Thyroid gland (tissue), 4 donors: ENCODE measurements around the gene TYMP. TPM values are rescaled to one million over a fixed set of nuclear protein-coding genes. Genes with fewer than 3 reads are reported as not detected.

Source experiments
- DNase-seq, 2 donors: peaks; one replicate each; pipeline ENCODE4 v3.0.0-alpha.2; 2019
- H3K27ac ChIP-seq, 3 donors: fragments of 200-600 bp; sonication (generic); 1 replicate in 2 of 3; 2 replicates in 1 of 3; pipeline ENCODE4 v1.5.1; 2016 to 2019; ENCODE audit warnings: mild to moderate bottlenecking in 1 of 3, moderate library complexity in 1 of 3
- H3K27me3 ChIP-seq: fragments of 200-600 bp; sonication (generic); one replicate; pipeline ENCODE4 v1.5.1; 2019
- H3K36me3 ChIP-seq, 2 donors: fragments of 200-600 bp; sonication (generic); one replicate each; pipeline ENCODE4 v1.5.1; 2016 to 2019
- H3K4me1 ChIP-seq, 2 donors: fragments of 200-600 bp; sonication (generic); one replicate each; pipeline ENCODE4 v1.5.1; 2017 to 2019
- H3K4me3 ChIP-seq, 3 donors: fragments of 200-600 bp; sonication (generic); replicated peaks in 1 of 3; 1 replicate in 2 of 3; 2 replicates in 1 of 3; pipeline ENCODE4 v1.5.1; 2016; ENCODE audit warnings: mild to moderate bottlenecking in 1 of 3
- H3K9me3 ChIP-seq: fragments of 200-600 bp; sonication (generic); one replicate; pipeline ENCODE4 v1.5.1; 2017
- CTCF ChIP-seq, 6 experiments: fragments of 200-600 bp in 3 of 6; fragments of 450-650 bp in 3 of 6; sonication (generic) in 3 of 6; IDR thresholded peaks; one replicate each; pipeline ENCODE4 v1.5.1; 2016 to 2019; ENCODE audit warnings: antibody characterized with exemption in 6 of 6, mild to moderate bottlenecking in 2 of 6, inconsistent platforms in 1 of 6, moderate library complexity in 1 of 6
- POLR2A ChIP-seq, 2 donors: fragments of 450-650 bp; IDR thresholded peaks; one replicate each; pipeline ENCODE4 v1.6.1; 2017; ENCODE audit warnings: antibody characterized with exemption in 2 of 2, mild to moderate bottlenecking in 2 of 2, moderate library complexity in 1 of 2
- WGBS, 2 donors: methylation state at CpG; one replicate each; pipeline ENCODE4 v1.1.5; 2017; 5-methylcytosine and 5-hydroxymethylcytosine counted together
- intact Hi-C: fragments of 100-400 bp; cut with DNase I; formaldehyde crosslinking; loops from one replicate; pipeline ENCODE4 v1.15.1; 2023
- total RNA-seq, 4 donors: library from RNA; depleted of rRNA; stranded (reverse); fragments of >200 nt; gene quantifications; one replicate each; pipeline ENCODE4 v1.2.3, GENCODE V29; 2016

The TYMP gene
- total RNA-seq, 4 donors from 2014 or later = 28.0 to 61.0 (median 33.6) TPM

DNA sequence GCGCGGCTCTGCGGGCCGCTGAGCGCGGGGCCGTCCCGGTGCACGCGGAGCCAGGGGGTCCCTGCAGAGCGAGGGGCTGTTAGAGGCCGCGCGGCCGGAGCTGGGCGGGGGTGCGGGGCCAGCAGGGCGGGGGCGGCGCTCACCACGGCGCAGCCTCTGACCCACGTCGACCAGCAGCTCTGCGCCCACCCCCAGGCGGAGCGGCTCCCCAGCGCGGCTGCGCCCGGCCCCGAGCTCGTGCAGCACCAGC, 4.0 kb downstream of the TYMP start:
- intact Hi-C loops = no loop called here
- H3K4me1 ChIP-seq = peaks cover 18 to 32% of the 10 kb centered on the region in 2 donors
- peaks cover 21 to 24% of the 10 kb centered on the region in 2 donors for H3K36me3 ChIP-seq
- peak in 1 of 2 donors; percentile 16 for TF ChIP-seq POLR2A (IDR thresholded peaks at IDR 0.05)
- TF ChIP-seq CTCF (IDR thresholded peaks at IDR 0.05) = peak in 1 of 6 experiments; percentile 36
- no peaks in the 10 kb centered on the region for H3K27me3 ChIP-seq
- peak overlapping the region; percentile 19 to 83 (median 64) for H3K4me3 ChIP-seq
- no peak for DNase-seq
- peak overlapping the region; percentile 86 to 97 (median 91) for H3K27ac ChIP-seq
- H3K9me3 ChIP-seq = no peaks in the 10 kb centered on the region
- 0% methylated on average over 2 of the region's 33 CpGs; no CpG with 5 or more reads in 1 of the 2 donors for WGBS, 2 donors

DNA sequence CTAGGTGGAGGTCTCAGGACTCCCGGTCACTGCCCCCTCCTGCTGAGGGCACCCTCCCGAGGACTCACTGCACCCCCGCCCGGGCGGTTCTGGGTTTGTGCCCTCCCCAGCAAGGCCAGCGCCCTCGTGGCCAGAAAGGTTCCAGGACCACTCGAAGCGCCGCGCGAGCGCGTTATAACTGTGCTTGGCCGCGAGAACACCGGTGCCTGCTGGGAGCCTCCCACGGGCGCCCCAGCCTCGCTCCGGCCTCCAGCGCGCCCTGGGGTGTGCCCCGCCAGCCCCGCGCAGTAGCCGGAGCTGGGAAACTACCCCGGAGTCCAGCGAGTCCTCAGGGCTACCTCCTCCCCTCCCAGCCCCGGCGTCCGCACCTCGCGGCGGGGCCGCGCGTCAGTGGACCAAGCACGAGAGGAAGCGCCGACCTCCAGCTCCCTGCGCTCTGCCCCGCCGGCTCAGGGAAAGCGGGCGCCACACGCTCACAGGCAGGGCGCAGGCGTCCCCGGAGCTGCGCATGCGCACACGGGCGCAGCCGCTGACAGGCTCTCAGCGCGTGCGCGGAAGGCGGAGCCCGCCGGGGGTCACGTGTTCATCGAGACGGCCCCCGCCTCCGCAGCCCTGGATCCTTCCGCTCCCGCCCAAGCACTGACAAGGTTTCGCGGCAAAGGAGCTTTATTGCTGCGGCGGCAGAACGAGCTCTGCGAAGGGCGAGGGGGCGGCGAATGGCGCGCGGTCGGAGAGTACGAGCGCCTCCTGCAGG, 4.5 kb downstream of the TYMP start, which contains the start of gene SCO2:
SCO2 (minus strand) TSS at position 495 of the 754 bp plus-strand sequence. CDS start 1,187 bp downstream, outside the sequence.
- Histone ChIP-seq H3K27ac (peak within 1 kb of the TSS; percentile 86 to 97 (median 91)), H3K4me1 (peaks cover 14 to 28% of the 10 kb centered on the region in 2 donors), H3K27me3 (no peaks in the 10 kb centered on the region), H3K9me3 (no peaks in the 10 kb centered on the region), H3K4me3 (peak within 1 kb of the TSS; percentile 41 to 83 (median 66)), H3K36me3 (peaks cover 21 to 24% of the 10 kb centered on the region in 2 donors)
- WGBS, 2 donors = 1 to 3% methylated on average over 24 to 25 of the region's 84 CpGs
- DNase-seq = peak; percentile 96 to 97
- intact Hi-C loops = no loop called here
- peak; percentile 9 to 87 for TF ChIP-seq POLR2A (IDR thresholded peaks at IDR 0.05)
- TF ChIP-seq CTCF (IDR thresholded peaks at IDR 0.05) = peak in 3 of 6 experiments; percentile 23 to 46 (median 38)

GRCh38 chr22:50524676-50525103, 5.1 kb downstream of the TYMP start:
- no peaks in the 10 kb centered on the region for H3K27me3 ChIP-seq
- peaks cover 13 to 27% of the 10 kb centered on the region in 2 donors for H3K4me1 ChIP-seq
- intact Hi-C loops = loop anchor here (5.0 kb wide), 1 partner anchor 58 kb away; the partner anchor contains the start of gene CHKB
- peak overlapping the region; percentile 41 to 83 (median 66) for H3K4me3 ChIP-seq
- H3K27ac ChIP-seq = peak overlapping the region; percentile 53 to 97 (median 56)
- no peak for TF ChIP-seq CTCF (IDR thresholded peaks at IDR 0.05)
- TF ChIP-seq POLR2A (IDR thresholded peaks at IDR 0.05) = no peak
- no peaks in the 10 kb centered on the region for H3K9me3 ChIP-seq
- 18 to 20% methylated on average over 17 to 19 of the region's 19 CpGs for WGBS, 2 donors
- DNase-seq = no peak
- H3K36me3 ChIP-seq = peaks cover 21 to 24% of the 10 kb centered on the region in 2 donors

GRCh38 chr22:50523806-50524675, 5.8 kb downstream of the TYMP start:
- Histone ChIP-seq H3K27ac (no peak overlapping the region), H3K27me3 (no peaks in the 10 kb centered on the region), H3K4me3 (peak overlapping the region in 1 of 3 donors; percentile 83), H3K9me3 (no peaks in the 10 kb centered on the region), H3K36me3 (peaks cover 21 to 29% of the 10 kb centered on the region in 2 donors), H3K4me1 (peaks cover 13 to 22% of the 10 kb centered on the region in 2 donors)
- WGBS, 2 donors = 83 to 91% methylated on average over 5 to 14 of the region's 25 CpGs
- no peak for TF ChIP-seq CTCF (IDR thresholded peaks at IDR 0.05)
- no peak for TF ChIP-seq POLR2A (IDR thresholded peaks at IDR 0.05)
- intact Hi-C loops = loop anchor here (5.0 kb wide), 1 partner anchor 58 kb away; the partner anchor contains the start of gene CHKB
- no peak for DNase-seq
